ENCODE data around the gene FA2H. TPM values are rescaled to one million over a fixed set of nuclear protein-coding genes. Genes with fewer than 3 reads are reported as not detected.
A peak's percentile ranks its signal among the peaks of the same experiment; 100 is the strongest.

FA2H gene
- total and polyA plus RNA-seq, 2 of the 13 experiments (the other 11 are each of a cell fraction or from before 2014, with no cell fraction given) = 0.20 TPM; not detected in 1

GRCh38 chr16:74761665-74762064, 13.0 kb downstream of the FA2H start (continued):
- no peak for TF ChIP-seq ETV6 (CRISPR knock-in tag; conservative IDR thresholded peaks at IDR 0.05)
- TF ChIP-seq RBFOX2 (IDR thresholded peaks at IDR 0.05; ENCODE audit: low read depth, low read length) = no peak
- no peak for TF ChIP-seq ZSCAN21 (CRISPR knock-in tag; IDR thresholded peaks at IDR 0.05; ENCODE audit: borderline replicate concordance)
- TF ChIP-seq SCMH1 (CRISPR knock-in tag; IDR thresholded peaks at IDR 0.05; ENCODE audit: borderline replicate concordance) = no peak

GRCh38 chr16:74760007-74760767, 14.4 kb downstream of the FA2H start:
- peaks cover 2% of the 10 kb centered on the region; the same call in 1 of the 2 replicates for H3K4me1 ChIP-seq (ENCODE audit: insufficient read depth, low read length)
- H4K20me1 ChIP-seq (ENCODE audit: insufficient read depth, low read length) = no peaks in the 10 kb centered on the region
- no peaks in the 10 kb centered on the region for H3K9me3 ChIP-seq (ENCODE audit: low read length)
- intact Hi-C loops (cut with micrococcal nuclease; ENCODE audit: unreplicated experiment) (no loop called here), in situ Hi-C loops (cut with HindIII; ENCODE audit: extremely low pct_ligation_motif_present, low pct_unique_long_range_greater_than_20kb) (no loop called here)
- no peak overlapping the region for H3K9ac ChIP-seq (ENCODE audit: insufficient read depth, low read depth, low read length)
- peaks cover 4 to 44% of the 10 kb centered on the region in 2 experiments; a peak in 3 of 5 replicates for H3K27me3 ChIP-seq (ENCODE audit: control insufficient read depth in 1 of 2, insufficient read depth in 2 of 2, low read length in 2 of 2)
- TF ChIP-seq EEA1 (CRISPR knock-in tag; IDR thresholded peaks at IDR 0.05; ENCODE audit: borderline replicate concordance) = no peak
- 0 out of 2 replicates have a peak, but pooled peaks have one; percentile 14 for TF ChIP-seq SAP130 (CRISPR knock-in tag; IDR thresholded peaks at IDR 0.05; ENCODE audit: low read depth)
- TF ChIP-seq GABPA (IDR thresholded peaks at IDR 0.05; ENCODE audit: low read depth, low read length) = no peak
- TF ChIP-seq GABPA (CRISPR knock-in tag; IDR thresholded peaks at IDR 0.05; ENCODE audit: low read depth) = peak; percentile 54
- TF ChIP-seq HNF4G (IDR thresholded peaks at IDR 0.05; ENCODE audit: borderline replicate concordance, low read depth, low read length) = no peak
- no peak for TF ChIP-seq HNF4G (CRISPR knock-in tag; IDR thresholded peaks at IDR 0.05; ENCODE audit: borderline replicate concordance, low read depth)
- TF ChIP-seq CREB1 (IDR thresholded peaks at IDR 0.05) = peak; percentile 84
- TF ChIP-seq CREB1 (CRISPR knock-in tag; IDR thresholded peaks at IDR 0.05) = peak; percentile 56
- peak; percentile 98 for TF ChIP-seq MZF1 (CRISPR knock-in tag; IDR thresholded peaks at IDR 0.05; ENCODE audit: borderline replicate concordance)
- TF ChIP-seq ZNF572 (CRISPR knock-in tag; IDR thresholded peaks at IDR 0.05) = no peak
- TF ChIP-seq ZBTB21 (CRISPR knock-in tag; IDR thresholded peaks at IDR 0.05) = 0 out of 2 replicates have a peak, but pooled peaks have one; percentile 51
- TF ChIP-seq CBX5 (CRISPR knock-in tag; IDR thresholded peaks at IDR 0.05; ENCODE audit: borderline replicate concordance) = no peak
- no peak for TF ChIP-seq STAT6 (CRISPR knock-in tag; IDR thresholded peaks at IDR 0.05; ENCODE audit: borderline replicate concordance)
- peak; percentile 30; the same call in 1 of the 2 replicates for TF ChIP-seq BHLHE40 (IDR thresholded peaks at IDR 0.05; ENCODE audit: low read length)
- TF ChIP-seq RARA (CRISPR knock-in tag; IDR thresholded peaks at IDR 0.05) = no peak
- H2AFZ ChIP-seq (ENCODE audit: low read length) = no peak overlapping the region
- no peaks in the 10 kb centered on the region for H3K79me2 ChIP-seq (ENCODE audit: insufficient read depth, low read length)
- no peaks in the 10 kb centered on the region for H3K36me3 ChIP-seq (replicated peaks in 1 of 2; ENCODE audit: control insufficient read depth in 1 of 2, insufficient read depth in 2 of 2, low read length in 2 of 2)
- FAIRE-seq (no peak), DNase-seq (ENCODE audit: low spot score) (no peak), ATAC-seq (peak; percentile 79)
- POLR2A ChIA-PET = no interaction called here
- H3K4me3 ChIP-seq (replicated peaks in 1 of 3; ENCODE audit: insufficient read depth in 1 of 3, low read depth in 2 of 3, low read length in 3 of 3) = no peak overlapping the region
- CTCF ChIA-PET (ENCODE audit: low intra/inter-chr PET ratio, low total read pairs) = no interaction called here
- BruUV-seq (replicated peaks) = no TSS peak
- no peak overlapping the region for H3K27ac ChIP-seq (ENCODE audit: extremely low read length, insufficient read depth, low read length)
- H3K4me2 ChIP-seq (ENCODE audit: low read depth, low read length) = 0 out of 2 replicates have a peak overlapping the region, but pooled peaks have one; percentile 6
- 9% methylated on average over 11 of the region's 11 CpGs for whole genome bisulfite sequencing (ENCODE audit: low lambda C conversion rate)
